GM12872 (cell line): ENCODE measurements around the gene WNK1.

ENCODE experiments used
- TF ChIP-seq, protein P1 (sequence below): IDR thresholded peaks from 3 replicates; pipeline ENCODE4 v1.5.1; 2011; ENCODE audit warnings: low read depth, mild to moderate bottlenecking, low read length, moderate library complexity; ENCODE audit not compliant: insufficient read depth

Gene WNK1

DNA sequence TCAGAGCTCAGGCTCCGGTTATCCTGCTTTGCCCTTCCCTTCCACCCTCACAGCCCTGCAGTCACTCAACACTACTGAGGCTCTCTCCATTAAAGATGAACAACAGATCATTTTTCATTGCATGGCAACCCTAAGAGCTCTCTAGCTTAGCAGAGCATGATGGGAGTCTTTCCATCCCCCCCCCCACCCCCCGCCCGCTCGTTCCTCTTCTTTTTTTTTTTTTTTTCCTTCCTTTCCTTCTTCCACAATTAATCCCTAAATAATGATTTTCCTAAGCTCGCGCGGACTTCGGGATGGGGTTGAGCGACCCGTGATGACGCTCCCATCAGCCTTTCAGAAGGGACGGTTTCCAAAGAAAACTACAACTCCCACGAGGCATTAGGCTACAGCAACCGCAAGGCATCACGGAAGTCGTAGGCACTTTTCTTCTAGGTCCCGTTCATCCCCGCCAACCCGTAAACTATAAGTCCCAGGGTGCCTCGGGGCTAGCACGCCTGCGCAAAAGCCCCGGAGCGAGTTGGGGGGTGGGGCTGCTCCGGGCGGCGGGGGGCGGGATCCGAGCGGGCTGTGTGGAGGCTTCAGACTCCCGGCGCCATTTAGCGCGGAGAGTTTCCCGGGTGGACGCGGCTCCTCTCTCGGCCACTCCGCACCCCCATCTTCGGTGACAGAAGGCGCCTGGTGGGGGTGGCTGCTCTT, at the start of gene WNK1:
WNK1 (plus strand) TSS at position 581 of the 696 bp plus-strand sequence. CDS start 987 bp downstream, outside the sequence.
- TF ChIP-seq, protein P1, sequence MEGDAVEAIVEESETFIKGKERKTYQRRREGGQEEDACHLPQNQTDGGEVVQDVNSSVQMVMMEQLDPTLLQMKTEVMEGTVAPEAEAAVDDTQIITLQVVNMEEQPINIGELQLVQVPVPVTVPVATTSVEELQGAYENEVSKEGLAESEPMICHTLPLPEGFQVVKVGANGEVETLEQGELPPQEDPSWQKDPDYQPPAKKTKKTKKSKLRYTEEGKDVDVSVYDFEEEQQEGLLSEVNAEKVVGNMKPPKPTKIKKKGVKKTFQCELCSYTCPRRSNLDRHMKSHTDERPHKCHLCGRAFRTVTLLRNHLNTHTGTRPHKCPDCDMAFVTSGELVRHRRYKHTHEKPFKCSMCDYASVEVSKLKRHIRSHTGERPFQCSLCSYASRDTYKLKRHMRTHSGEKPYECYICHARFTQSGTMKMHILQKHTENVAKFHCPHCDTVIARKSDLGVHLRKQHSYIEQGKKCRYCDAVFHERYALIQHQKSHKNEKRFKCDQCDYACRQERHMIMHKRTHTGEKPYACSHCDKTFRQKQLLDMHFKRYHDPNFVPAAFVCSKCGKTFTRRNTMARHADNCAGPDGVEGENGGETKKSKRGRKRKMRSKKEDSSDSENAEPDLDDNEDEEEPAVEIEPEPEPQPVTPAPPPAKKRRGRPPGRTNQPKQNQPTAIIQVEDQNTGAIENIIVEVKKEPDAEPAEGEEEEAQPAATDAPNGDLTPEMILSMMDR, result no peak

DNA sequence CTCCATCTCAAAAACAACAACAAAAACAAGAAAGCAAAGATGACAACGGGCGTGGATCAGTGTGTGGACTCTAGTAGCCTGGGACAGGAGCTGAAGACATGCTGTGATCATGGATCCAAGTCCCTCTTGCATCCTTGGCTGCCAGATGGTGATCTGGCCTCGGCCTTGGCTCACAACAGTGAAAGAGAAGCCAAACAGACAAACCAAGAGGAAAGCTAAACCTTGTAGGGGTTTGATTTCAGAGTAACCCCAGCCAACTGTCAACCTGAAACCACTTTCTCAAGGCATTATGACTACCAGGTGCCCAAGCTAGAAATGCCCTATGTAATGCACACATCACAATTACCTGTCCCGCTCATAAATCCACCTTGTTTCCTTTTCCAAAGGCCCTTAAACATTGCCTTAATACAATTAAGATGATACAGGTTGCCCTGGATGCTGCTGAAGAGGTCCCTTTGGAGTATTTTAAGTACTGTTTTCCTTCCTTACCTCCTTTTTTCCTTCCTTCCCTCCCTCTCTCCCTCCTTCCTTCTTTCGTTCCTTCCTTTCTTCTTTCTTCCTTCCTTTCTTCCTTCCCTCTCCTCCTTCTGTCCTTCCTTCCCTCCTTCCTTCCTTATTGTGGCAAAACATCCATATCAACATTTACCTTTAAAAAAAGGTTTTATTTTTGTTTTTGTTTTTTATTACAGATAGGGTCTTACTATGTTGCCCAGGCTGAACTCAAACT, 47.7 kb upstream of the WNK1 start:
- TF ChIP-seq, protein P1, result no peak

DNA sequence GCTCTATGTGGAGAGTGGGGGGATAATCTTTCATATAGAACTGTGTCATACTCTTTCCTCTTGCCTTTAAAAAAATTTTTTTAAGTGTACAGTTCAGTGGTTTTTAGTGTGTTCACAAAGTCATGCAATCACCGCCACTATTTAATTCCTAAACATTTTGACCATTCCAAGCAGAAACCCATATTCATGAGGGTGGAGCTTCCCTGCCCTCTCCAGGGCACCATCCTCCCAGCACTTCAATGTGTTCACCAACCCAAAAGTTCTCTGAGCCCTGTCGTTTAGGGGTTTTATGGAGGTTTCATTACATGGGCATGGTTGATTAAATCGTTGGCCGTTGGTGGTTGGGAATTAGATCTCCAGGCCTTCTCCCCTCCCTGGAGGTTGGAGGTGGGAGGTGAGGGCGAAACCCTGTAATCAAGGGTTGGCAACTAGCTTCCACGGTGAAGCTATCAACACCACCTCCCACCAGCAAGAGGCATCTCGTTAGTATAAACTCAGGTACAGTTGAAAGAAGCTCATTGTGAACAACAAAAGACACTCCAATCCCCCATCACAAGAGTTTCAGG, 42.8 kb upstream of the WNK1 start:
- TF ChIP-seq, protein P1, result no peak

DNA sequence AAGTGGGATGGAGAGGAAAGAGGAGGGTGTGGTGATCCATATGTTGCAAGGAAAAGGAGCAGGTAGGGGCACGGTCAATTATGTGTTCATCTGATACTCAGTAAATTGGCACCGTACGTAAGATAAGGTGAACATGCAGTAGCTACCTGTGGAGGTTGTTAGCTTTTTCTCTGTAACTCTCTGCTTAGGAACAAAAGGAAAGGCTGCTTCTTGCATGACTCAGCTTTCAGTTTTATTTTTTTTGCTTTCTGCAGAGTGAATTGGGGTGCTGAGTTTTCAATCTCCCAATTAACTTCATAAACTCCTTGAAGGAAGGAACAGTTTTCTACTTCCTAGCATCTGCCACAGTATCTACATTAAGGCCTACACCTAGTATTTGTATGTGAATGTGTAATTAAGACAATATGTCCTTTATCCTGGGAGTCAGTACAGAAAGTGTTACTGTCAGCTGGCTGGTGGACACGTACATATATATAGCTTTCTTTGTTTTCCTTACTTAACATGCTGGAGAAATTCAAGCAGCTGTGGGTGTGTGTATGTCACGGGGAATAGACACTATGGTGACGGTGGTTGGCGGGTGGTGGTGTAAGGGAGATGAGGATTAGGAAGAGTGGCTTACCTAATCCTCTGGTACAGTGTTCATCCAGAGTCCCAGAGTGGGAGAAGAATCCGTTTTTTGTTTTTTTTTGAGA, 40.1 kb upstream of the WNK1 start:
- TF ChIP-seq, protein P1, result no peak

DNA sequence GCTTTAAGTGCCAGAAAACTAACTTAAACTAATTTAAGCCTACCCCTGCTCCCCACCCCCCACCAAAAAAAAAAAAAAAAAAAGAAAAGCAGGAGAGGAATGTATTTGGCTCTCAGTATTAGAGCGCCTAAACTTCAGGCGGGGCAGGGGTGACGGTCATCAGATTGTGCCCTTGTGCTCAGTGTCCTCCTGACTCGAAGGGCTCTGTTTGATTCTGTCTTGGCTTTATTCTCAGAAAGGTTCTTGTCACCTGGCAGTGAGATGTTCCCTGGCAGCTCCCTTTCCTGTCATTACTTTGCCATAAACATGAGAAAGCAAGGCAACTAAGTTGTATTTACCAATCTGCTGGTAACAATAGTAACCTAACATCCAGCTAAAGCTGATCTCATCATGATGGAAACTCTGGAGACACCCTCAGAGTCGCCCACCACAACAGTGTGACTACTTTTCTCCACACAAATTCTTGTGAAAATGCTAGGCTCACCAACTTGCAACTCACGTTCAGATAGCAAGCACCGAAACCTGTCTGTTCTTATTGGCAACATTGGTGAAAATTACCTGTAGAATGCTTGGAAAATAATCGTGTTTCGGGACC, 39.0 kb upstream of the WNK1 start:
- TF ChIP-seq, protein P1, result no peak

DNA sequence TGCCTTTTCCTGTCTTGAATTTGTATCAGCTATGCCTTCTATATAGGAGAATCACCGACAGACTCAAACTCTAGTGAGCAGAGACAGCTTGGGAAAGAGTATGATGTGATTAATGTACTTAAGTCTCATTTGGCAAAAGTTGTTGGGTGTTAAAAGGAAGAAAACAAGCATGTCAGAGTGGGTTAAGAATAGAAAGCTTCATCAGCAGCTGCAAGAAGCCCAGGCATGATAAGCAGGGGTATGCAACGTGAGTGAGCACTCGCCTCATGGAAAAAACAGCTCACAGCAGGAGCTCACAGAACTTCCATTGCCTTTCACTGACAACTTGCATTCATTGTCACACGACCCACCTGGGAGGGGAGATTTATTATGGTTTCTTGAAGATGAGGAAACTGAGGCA, 35.9 kb upstream of the WNK1 start:
- TF ChIP-seq, protein P1, result no peak

DNA sequence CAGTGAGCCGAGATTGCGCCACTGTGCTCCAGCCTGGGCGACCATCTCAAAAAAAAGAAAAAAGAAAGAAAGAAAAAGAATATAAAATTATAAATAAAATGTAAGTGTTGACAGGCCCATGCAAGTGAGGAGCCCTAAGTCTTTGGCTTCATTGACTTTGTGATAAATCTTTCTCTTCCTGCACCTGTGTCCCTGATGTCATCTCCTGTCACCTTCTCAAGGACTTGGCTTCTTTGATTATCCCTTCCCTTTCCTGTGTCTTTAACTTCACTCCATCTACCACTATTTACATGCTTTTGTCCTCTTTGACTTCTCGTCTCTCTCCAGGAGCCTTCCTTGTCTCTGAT, 33.6 kb upstream of the WNK1 start:
- TF ChIP-seq, protein P1, result no peak
